GM18498 (cell line): ENCODE measurements around the gene ZNF283.
A peak's percentile ranks its signal among the peaks of the same experiment; 100 is the strongest.

ENCODE experiments used
- ATAC-seq: cut with Tn5 transposase; IDR thresholded peaks from one replicate; pipeline ENCODE4 v1.9.1; 2021; ENCODE audit warnings: mild to moderate bottlenecking, moderate library complexity; ENCODE audit not compliant: unreplicated experiment

The ZNF283 gene

GRCh38 chr19:43826787-43827754 lies at the start of gene ZNF283:
ZNF283 (plus strand) TSS chr19:43827321; CDS start chr19:43833505, 6,184 bp downstream.
- ATAC-seq: peak; percentile 80

GRCh38 chr19:43778651-43779050 lies 48.5 kb upstream of the ZNF283 start:
- no peak for ATAC-seq

GRCh38 chr19:43779147-43779819 lies 47.8 kb upstream of the ZNF283 start:
- ATAC-seq: no peak

GRCh38 chr19:43779820-43780219 lies 47.3 kb upstream of the ZNF283 start:
- ATAC-seq: no peak

GRCh38 chr19:43780706-43781525 lies 46.2 kb upstream of the ZNF283 start, which contains the start of gene KCNN4:
KCNN4 (minus strand) TSS chr19:43780973; CDS start chr19:43780861, 112 bp downstream.
- ATAC-seq: peak; percentile 45

GRCh38 chr19:43781630-43782310 lies 45.4 kb upstream of the ZNF283 start:
- no peak for ATAC-seq

- ATAC-seq: no peak
Observed at GRCh38 chr19:43782311-43782660, 44.8 kb upstream of the ZNF283 start.

- no peak for ATAC-seq
Observed at GRCh38 chr19:43782689-43783231, 44.4 kb upstream of the ZNF283 start.

- no peak for ATAC-seq
Observed at GRCh38 chr19:43783636-43784035, 43.5 kb upstream of the ZNF283 start.

- ATAC-seq: no peak
Observed at GRCh38 chr19:43784241-43784980, 42.7 kb upstream of the ZNF283 start.

- no peak for ATAC-seq
Observed at GRCh38 chr19:43784981-43785808, 41.9 kb upstream of the ZNF283 start.

GRCh38 chr19:43786665-43787064 lies 40.5 kb upstream of the ZNF283 start:
- no peak for ATAC-seq

GRCh38 chr19:43789029-43789428 lies 38.1 kb upstream of the ZNF283 start:
- no peak for ATAC-seq

GRCh38 chr19:43790587-43790986 lies 36.5 kb upstream of the ZNF283 start:
- ATAC-seq: no peak

- ATAC-seq: no peak
Observed at GRCh38 chr19:43797118-43797517, 30.0 kb upstream of the ZNF283 start.

GRCh38 chr19:43797556-43797955 lies 29.6 kb upstream of the ZNF283 start:
- no peak for ATAC-seq

GRCh38 chr19:43798026-43798545 lies 29.0 kb upstream of the ZNF283 start:
- no peak for ATAC-seq
